Ishikawa (cell line): Measurements from ENCODE around the gene EYA2.

ENCODE experiments used
- CEBPB ChIP-seq: IDR thresholded peaks from 2 replicates; pipeline ENCODE4 v1.6.1; 2012
- CREB1 ChIP-seq: IDR thresholded peaks from 2 replicates; pipeline ENCODE4 v1.6.1; 2012; ENCODE audit warnings: low read depth
- EGR1 ChIP-seq: IDR thresholded peaks from 2 replicates; pipeline ENCODE4 v1.6.1; 2012
- EP300 ChIP-seq: IDR thresholded peaks from 2 replicates; pipeline ENCODE4 v1.6.1; 2012; ENCODE audit warnings: borderline replicate concordance
- FOXM1 ChIP-seq: IDR thresholded peaks from 2 replicates; pipeline ENCODE4 v1.6.1; 2012; ENCODE audit warnings: low read depth, borderline replicate concordance
- RAD21 ChIP-seq: IDR thresholded peaks from 2 replicates; pipeline ENCODE4 v1.6.1; 2012; ENCODE audit warnings: low read depth
- TCF12 ChIP-seq: IDR thresholded peaks from 2 replicates; pipeline ENCODE4 v1.6.1; 2012; ENCODE audit warnings: low read depth
- TEAD4 ChIP-seq: IDR thresholded peaks from 2 replicates; pipeline ENCODE4 v1.6.1; 2012
- YY1 ChIP-seq: IDR thresholded peaks from 2 replicates; pipeline ENCODE4 v1.6.1; 2012; ENCODE audit warnings: low read depth
- ZBTB7A ChIP-seq: IDR thresholded peaks from 2 replicates; pipeline ENCODE4 v1.6.1; 2012; ENCODE audit warnings: low read depth
- TF ChIP-seq, protein P1 (sequence below): IDR thresholded peaks from 2 replicates; pipeline ENCODE4 v1.6.1; 2012
- TF ChIP-seq, protein P2 (sequence below): IDR thresholded peaks from 2 replicates; pipeline ENCODE4 v1.6.1; 2012
- TF ChIP-seq, protein P3 (sequence below): IDR thresholded peaks from 2 replicates; pipeline ENCODE4 v1.6.1; 2012; ENCODE audit warnings: low read depth, mild to moderate bottlenecking

DNA sequence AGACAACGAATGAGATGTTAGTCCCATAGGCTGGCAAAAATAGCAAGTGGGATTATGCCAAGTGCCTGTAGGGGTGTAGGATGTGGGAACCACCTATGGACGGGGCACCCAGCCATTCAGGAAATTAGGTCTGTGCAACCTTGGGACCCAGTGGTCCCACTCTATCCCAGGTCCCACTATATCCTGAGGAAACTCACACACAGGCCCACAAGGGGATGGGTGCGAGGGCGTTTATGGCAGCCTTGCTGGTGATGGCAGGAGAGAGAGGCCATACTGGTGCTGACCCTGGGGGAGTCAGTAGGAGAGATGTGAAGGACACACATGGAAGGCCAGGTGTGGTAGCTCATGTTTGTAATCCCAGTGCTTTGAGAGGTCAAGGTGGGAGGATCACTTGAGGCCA lies 163.6 kb downstream of the EYA2 start:
- TF ChIP-seq EP300 (no peak), RAD21 (no peak), EGR1 (no peak), YY1 (no peak), CEBPB (no peak), TCF12 (no peak), TEAD4 (no peak), FOXM1 (no peak), CREB1 (no peak), ZBTB7A (no peak)
- TF ChIP-seq, protein P1, sequence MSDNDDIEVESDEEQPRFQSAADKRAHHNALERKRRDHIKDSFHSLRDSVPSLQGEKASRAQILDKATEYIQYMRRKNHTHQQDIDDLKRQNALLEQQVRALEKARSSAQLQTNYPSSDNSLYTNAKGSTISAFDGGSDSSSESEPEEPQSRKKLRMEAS, result no peak
- TF ChIP-seq, protein P2, sequence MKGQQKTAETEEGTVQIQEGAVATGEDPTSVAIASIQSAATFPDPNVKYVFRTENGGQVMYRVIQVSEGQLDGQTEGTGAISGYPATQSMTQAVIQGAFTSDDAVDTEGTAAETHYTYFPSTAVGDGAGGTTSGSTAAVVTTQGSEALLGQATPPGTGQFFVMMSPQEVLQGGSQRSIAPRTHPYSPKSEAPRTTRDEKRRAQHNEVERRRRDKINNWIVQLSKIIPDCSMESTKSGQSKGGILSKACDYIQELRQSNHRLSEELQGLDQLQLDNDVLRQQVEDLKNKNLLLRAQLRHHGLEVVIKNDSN, result no peak
- TF ChIP-seq, protein P3, sequence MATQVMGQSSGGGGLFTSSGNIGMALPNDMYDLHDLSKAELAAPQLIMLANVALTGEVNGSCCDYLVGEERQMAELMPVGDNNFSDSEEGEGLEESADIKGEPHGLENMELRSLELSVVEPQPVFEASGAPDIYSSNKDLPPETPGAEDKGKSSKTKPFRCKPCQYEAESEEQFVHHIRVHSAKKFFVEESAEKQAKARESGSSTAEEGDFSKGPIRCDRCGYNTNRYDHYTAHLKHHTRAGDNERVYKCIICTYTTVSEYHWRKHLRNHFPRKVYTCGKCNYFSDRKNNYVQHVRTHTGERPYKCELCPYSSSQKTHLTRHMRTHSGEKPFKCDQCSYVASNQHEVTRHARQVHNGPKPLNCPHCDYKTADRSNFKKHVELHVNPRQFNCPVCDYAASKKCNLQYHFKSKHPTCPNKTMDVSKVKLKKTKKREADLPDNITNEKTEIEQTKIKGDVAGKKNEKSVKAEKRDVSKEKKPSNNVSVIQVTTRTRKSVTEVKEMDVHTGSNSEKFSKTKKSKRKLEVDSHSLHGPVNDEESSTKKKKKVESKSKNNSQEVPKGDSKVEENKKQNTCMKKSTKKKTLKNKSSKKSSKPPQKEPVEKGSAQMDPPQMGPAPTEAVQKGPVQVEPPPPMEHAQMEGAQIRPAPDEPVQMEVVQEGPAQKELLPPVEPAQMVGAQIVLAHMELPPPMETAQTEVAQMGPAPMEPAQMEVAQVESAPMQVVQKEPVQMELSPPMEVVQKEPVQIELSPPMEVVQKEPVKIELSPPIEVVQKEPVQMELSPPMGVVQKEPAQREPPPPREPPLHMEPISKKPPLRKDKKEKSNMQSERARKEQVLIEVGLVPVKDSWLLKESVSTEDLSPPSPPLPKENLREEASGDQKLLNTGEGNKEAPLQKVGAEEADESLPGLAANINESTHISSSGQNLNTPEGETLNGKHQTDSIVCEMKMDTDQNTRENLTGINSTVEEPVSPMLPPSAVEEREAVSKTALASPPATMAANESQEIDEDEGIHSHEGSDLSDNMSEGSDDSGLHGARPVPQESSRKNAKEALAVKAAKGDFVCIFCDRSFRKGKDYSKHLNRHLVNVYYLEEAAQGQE, result no peak
